GM21717 (cell line): ENCODE measurements around the gene DCAF6.

Experiments
- ATAC-seq: cut with Tn5 transposase; IDR thresholded peaks from one replicate; pipeline ENCODE4 v1.9.1; 2021; ENCODE audit warnings: mild to moderate bottlenecking, moderate library complexity; ENCODE audit not compliant: unreplicated experiment

The DCAF6 gene

GRCh38 chr1:167964646-167965045 is 28.2 kb downstream of the DCAF6 start:
- no peak for ATAC-seq

DNA sequence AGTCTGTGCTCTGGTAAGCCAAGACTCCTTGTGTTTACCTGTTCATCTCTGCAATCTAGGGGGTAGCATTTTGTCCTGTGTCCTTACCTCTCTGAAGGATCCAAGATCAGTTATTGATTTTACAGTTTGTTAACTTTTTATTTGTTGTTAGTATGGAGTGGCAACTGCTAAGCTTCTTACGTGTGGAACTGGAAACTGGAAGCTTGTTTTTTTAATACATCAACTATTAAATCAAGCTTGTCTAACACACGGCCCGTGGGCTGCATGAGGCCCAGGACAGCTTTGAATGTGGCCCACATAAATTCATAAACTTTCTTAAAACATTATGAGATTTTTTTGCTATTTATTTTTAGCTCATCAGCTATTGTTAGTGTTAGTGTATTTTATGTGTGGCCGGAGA is 29.6 kb downstream of the DCAF6 start:
- no peak for ATAC-seq

DNA sequence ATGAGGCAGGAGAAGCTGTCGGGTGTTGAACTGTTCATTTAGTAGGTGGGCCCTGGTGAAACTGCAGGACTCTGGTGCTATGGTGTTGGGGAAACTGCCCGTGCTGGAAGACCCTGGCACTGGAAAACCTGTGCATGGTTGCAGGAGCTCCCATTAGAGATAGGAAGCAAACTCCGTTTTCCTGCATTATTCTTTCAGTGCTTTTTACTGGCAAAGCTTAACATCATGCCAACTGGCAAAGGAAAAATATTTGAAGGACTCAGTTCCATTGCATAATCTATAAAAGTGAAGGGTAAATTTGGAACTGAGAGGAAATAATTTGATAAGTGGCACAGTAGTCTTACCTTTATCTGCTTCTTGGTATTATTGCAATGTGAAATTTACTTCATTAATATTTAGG is 32.1 kb downstream of the DCAF6 start:
- ATAC-seq: no peak

GRCh38 chr1:167973832-167974231 is 37.3 kb downstream of the DCAF6 start:
- no peak for ATAC-seq

GRCh38 chr1:167974698-167975097 is 38.2 kb downstream of the DCAF6 start:
- ATAC-seq: no peak

DNA sequence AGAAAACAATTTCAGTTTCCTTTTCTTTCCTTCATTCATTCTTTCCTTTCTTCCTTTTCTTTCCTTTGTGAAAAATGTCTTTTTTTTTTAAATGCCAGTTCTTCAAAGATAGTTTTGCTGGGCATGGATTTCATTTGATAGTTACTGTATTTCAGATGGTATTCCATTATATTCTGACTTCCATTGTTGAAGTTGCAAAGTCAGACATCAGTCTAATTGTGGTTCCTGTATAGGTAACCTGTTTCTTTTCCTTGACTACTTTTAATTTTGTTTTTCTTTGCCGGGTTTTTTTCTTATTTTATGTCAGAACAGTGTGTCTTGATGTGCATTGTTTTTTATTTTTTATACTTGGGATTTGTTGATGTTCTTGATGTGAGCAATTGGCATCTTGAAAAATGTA is 40.8 kb downstream of the DCAF6 start:
- ATAC-seq: no peak

DNA sequence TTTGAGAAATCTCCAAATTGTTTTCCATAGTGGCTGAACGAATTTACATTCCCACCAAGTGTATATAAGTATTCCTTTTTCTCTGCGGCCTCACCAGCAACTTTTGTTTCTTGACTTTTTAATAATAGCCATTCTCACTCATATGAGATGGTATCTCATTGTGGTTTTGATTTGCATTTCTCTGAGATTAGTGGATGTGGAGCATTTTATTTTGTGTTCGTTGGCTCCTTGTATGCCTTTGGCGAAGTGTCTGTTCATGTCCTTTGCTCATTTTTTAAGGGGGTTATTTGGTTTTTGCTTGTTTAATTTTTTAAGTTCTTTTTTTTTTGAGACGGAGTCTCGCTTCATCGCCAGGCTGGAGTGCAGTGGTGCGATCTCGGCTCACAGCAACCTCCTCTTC is 45.5 kb downstream of the DCAF6 start:
- no peak for ATAC-seq

- no peak for ATAC-seq
These were observed 47.4 kb downstream of the DCAF6 start for GRCh38 chr1:167983797-167984420.

DNA sequence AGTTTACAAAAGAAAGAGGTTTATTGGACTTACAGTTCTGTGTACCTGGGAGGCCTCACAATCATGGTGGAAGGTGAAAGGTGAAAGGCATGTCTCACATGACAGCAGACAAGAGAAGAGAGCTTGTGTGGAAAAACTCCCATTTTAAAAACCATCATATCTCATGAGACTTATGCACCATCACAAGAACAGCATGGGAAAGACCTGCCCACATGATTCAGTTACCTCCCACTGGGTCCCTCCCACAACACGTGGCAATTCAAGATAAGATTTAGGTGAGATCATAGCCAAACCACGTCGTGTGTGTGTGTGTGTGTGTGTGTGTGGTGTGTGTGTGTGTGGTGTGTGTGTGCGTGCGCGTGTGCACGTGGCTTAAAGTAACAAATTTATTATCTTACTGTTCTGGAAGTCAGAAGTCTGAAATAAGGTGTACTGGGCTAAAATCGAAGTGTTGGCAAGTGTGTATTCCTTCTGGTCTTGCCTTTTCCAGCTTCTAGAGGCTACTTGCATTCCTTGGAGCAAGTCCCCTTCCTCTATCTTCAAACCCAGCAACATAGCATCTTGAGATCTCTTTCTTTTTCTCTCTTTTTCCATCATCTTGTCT is 48.5 kb downstream of the DCAF6 start:
- no peak for ATAC-seq

GRCh38 chr1:167987174-167987573 is 50.7 kb downstream of the DCAF6 start:
- ATAC-seq: no peak

- no peak for ATAC-seq
These were observed 55.1 kb downstream of the DCAF6 start for GRCh38 chr1:167991546-167991945.

DNA sequence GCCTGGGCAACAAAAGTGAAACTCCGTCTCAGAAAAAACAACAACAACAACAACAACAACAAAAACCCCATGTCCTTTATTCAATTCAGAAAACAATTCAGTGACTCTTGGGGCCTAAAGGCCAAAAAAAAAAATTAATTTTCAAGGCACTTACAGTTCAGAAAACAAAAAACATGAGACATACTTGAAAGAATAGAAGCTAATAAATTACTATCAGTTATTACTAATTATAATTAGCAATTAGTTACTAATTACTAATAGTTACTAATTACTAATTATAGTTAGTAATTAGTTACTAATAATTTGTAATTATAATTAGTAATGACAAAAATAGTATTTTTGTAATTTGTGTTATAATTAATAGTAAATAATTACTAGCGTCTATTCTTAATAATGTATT is 57.2 kb downstream of the DCAF6 start:
- no peak for ATAC-seq

- ATAC-seq: no peak
These were observed 58.1 kb downstream of the DCAF6 start for GRCh38 chr1:167994560-167994959.

- ATAC-seq: no peak
These were observed 58.6 kb downstream of the DCAF6 start for GRCh38 chr1:167995038-167995437.

GRCh38 chr1:167996266-167996665 is 59.8 kb downstream of the DCAF6 start:
- no peak for ATAC-seq

DNA sequence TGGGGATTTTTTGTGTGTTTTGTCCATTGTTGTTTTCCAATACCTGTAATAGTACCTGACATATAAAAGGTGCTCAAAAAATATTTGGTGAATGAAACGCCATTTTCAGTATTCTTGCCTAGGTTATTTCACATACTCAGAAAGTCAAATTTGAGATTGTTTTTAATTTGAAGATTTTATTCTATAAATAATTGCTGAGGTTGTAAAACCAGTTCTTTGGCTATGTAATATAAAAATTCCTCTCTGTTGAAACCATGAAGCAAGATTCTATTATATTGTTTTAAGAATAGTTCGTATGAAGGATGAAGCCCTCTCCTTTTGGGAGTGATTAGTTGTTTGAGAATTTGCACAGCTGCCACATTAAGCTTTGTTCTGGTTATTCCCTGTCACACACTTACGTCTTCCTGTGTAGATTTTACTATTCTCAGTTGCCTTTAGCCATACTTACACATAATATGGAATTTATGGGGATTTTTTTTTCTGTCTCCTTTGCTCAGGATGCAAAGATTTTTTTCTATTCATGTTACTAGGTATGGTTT is 60.6 kb downstream of the DCAF6 start:
- no peak for ATAC-seq

DNA sequence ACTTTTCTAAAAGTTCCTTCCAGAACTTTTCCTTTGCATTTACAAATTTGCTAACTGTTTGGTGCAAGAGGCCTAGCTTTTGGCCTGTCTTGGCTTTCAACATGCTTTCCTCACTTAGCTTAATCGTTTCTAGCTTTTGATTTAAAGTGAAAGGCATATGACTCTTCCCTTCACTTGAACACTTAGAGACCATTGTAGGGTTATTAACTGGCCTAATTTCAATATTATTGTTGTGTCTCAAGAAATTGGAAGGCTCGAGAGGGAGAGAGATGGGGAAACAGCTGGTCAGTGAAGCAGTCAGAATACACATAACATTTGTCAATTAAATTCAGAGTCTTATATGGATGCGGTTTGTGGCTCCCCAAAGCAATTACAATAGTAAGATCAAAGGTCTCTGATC is 63.4 kb downstream of the DCAF6 start:
- no peak for ATAC-seq

GRCh38 chr1:168000656-168001055 is 64.2 kb downstream of the DCAF6 start:
- no peak for ATAC-seq

DNA sequence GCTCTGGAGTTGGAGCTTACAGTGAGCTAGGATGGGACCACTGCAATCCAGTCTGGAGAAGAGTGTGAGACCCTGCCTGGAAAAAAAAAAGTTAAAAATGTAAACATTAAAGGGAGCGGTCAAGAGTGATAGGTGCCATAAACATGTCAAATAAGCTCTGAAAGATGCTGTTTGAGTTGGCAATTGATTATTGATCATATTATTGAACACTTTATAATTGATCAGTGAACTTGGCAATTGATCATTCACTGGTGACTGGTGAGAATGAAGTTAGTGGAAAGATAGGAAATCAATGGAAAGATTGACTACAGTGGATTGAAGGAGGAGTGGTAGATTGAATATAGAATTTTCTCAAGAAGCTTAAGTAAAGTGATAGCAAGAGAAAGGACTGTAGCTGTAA is 64.7 kb downstream of the DCAF6 start:
- ATAC-seq: no peak

DNA sequence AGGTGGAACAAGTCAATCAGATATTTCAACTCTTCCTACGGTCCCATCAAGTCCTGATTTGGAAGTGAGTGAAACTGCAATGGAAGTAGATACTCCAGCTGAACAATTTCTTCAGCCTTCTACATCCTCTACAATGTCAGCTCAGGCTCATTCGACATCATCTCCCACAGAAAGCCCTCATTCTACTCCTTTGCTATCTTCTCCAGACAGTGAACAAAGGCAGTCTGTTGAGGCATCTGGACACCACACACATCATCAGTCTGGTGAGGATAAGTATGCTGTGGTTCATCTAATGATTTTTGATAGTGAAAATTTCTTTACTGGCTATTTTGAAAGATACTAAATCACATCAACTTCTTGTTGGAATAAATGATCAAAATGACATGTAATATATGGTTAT is 68.0 kb downstream of the DCAF6 start:
- no peak for ATAC-seq

DNA sequence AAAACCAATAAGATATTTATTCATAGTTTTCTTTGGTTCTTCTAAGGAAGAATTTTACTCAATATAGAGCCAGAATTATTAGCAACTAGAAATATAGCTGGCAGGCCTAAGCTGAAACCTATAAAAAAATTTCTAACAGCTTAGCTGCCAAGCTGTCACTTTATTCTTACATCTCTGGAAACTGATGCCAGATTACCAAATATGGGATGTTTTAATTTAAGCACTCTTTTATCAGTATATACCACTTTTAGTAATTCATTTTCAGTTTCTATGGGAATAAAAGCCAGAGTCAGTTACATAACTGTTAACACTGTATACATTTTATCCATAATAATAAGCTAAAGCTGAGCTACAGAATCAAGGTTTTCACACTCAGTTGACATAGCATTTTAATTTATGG is 69.0 kb downstream of the DCAF6 start:
- no peak for ATAC-seq

DNA sequence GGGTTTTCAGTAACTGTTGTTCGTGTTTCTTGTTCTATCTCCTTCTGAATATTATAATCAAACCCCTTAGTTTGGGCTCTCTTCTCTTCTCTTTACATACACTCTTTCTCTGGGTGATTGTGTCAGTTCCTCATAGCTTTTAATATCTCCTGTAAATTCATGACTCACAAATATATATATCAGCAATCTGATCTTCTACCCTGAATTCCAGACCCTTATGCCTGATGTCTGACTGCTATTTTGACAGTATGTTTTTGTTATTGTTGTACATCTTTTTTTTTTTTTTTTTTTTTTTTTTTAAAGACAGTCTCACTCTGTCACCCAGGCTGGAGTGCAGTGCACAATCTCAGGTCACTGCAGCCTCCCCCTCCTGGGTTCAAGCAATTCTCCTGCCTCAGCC is 71.2 kb downstream of the DCAF6 start:
- no peak for ATAC-seq

DNA sequence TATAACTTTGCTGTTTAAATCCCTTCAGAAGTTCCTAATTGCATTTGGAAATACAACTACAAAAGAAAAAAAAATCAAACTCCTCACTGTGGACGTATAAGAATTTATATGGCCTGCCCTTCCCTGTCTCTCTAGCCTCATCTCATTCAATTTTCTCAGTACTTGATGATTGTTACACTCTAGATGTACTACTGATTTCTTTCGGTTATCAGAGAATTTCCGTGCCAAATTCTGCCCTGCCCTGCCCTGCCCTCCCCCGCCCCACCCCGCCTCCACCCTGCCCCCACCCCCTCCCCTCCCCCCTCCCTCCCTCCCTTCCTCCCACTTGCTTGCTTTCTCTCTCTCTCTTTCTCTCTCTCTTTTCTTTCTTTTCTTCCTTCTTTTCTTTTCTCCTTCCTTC is 72.1 kb downstream of the DCAF6 start:
- ATAC-seq: no peak
